AG04450 (cell line): ENCODE data around the gene TTC28. TPM values are rescaled to one million over a fixed set of nuclear protein-coding genes. Genes with fewer than 3 reads are reported as not detected.

Source experiments
- CTCF ChIA-PET: fragments of 300-600, 350-600 bp; formaldehyde crosslinking; extraction: SDS; loops from one replicate; lab custom pipeline; 2022; ENCODE audit warnings: antibody characterized with exemption, inconsistent platforms; lab: Charles Lee
- POLR2A ChIA-PET: fragments of 350-600 bp; formaldehyde crosslinking; extraction: SDS; loops from one replicate; lab custom pipeline; 2021; ENCODE audit warnings: antibody characterized with exemption, inconsistent platforms; lab: Yijun Ruan, JAX
- DNase-seq: peaks from one replicate; pipeline ENCODE4 v3.0.0-alpha.2; 2011; ENCODE audit warnings: low read depth, low spot score
- H3K27ac ChIP-seq: one replicate; pipeline ENCODE4 v1.5.1; 2012; ENCODE audit warnings: low read depth, low read length, control low read depth
- H3K27me3 ChIP-seq: one replicate; pipeline ENCODE4 v1.6.0; 2012; ENCODE audit warnings: low read length; ENCODE audit not compliant: control insufficient read depth, insufficient read depth
- H3K4me3 ChIP-seq: 2 replicates; pipeline ENCODE4 v1.5.1; 2011; ENCODE audit warnings: mild to moderate bottlenecking, low read depth, low read length, control low read depth
- H3K9me3 ChIP-seq: 2 replicates; pipeline ENCODE4 v1.5.1; 2012; ENCODE audit warnings: low read length; ENCODE audit not compliant: control insufficient read depth, insufficient read depth
- CTCF ChIP-seq: IDR thresholded peaks from 2 replicates; pipeline ENCODE4 v1.5.1; 2011; ENCODE audit warnings: low read depth, low read length, control low read depth, inconsistent platforms
- polyA plus RNA-seq: library from polyadenylated mRNA; depleted of rRNA; stranded (reverse); fragments of >200 nt; gene quantifications from 2 replicates; pipeline ENCODE4 v1.2.3, GENCODE V29; 2011

The TTC28 gene
- polyA plus RNA-seq, 1 experiment = 11.2 TPM

DNA sequence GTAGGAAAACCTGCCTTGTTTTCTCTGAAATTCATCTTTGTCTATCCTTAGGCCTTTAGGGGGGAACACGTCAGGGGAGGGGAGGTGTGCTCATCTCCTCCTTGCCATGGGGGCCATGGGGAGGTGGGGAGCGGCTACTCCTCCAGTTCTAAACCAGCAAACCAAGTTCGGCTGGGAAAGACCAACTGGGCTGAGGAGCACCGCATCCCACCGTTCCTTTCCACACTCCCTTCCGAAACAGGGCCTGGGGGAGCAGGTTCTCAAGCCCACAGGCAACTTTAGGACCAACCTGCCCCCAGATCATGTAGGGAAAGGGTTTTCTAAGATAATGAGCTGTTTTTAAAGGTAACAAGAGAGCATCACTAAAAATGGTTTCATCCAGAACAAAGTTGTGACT, 683.1 kb downstream of the TTC28 start:
- no peak for TF ChIP-seq CTCF
- CTCF ChIA-PET = no interaction called here
- no peak overlapping the region for H3K27ac ChIP-seq
- H3K4me3 ChIP-seq = no peak overlapping the region
- H3K27me3 ChIP-seq = no peaks in the 10 kb centered on the region
- H3K9me3 ChIP-seq = no peaks in the 10 kb centered on the region
- POLR2A ChIA-PET = no interaction called here
- DNase-seq = no peak

- H3K27ac ChIP-seq = no peak overlapping the region
- TF ChIP-seq CTCF = no peak
- H3K4me3 ChIP-seq = no peak overlapping the region
- ChIA-PET POLR2A (no interaction called here), CTCF (interaction anchor here (1.1 kb wide), 1 partner anchor 109 kb away, joined by 3 read pairs; no protein-coding TSS in a partner anchor)
- H3K27me3 ChIP-seq = no peaks in the 10 kb centered on the region
- DNase-seq = no peak
- peaks cover under 1% of the 10 kb centered on the region; the same call in 1 of the 2 replicates for H3K9me3 ChIP-seq
These were observed 683.7 kb downstream of the TTC28 start for GRCh38 chr22:27995801-27996528.

DNA sequence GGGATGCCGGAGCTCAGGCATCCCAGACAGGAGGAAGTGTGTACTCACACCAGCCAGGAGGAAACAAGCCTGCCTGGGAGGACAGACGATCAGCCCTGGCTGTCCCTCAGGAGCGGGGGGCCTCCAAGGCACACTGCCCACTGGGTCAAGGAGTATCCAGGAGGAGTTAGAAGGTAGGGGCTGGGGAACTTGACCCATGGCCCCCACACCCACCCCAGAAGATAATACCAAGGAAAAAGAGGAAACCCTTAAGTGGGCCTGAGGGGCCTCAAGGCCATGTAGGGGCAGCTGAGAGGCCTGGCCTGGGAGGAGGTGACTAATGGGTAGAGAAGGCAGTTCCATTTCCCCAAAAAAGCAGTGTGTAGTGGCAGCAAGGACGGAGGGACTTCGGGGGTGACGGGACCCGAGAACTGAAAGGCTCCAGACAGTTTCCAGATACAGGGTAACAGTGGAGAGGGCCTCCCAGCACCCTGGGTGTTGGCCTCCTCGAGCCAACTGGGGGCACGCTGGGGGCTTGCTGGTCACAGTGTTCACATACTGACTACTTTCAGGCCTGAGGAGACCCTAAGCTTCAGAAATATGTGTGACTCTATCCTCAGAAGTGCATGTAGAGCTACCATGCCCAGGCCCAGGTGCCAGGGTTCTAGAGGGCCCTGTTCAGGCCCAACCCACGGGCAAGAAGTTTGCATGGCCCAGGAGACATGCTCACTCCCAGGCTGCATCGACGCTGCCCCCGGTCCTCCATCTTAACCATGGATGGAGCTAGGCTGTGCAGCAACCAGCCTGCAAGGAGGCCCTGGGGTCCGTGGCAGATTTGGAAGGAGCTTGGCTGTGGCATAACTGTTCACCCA, 684.9 kb downstream of the TTC28 start:
- H3K9me3 ChIP-seq = peaks cover 3% of the 10 kb centered on the region; the same call in 1 of the 2 replicates
- POLR2A ChIA-PET = no interaction called here
- no peak overlapping the region for H3K4me3 ChIP-seq
- no peak for TF ChIP-seq CTCF
- no peak for DNase-seq
- no peaks in the 10 kb centered on the region for H3K27me3 ChIP-seq
- no peak overlapping the region for H3K27ac ChIP-seq
- CTCF ChIA-PET = interaction anchor here (0.5 to 1.1 kb wide), 3 partner anchors 12 to 108 kb away, joined by 3 to 4 read pairs (median 3); no protein-coding TSS in a partner anchor

DNA sequence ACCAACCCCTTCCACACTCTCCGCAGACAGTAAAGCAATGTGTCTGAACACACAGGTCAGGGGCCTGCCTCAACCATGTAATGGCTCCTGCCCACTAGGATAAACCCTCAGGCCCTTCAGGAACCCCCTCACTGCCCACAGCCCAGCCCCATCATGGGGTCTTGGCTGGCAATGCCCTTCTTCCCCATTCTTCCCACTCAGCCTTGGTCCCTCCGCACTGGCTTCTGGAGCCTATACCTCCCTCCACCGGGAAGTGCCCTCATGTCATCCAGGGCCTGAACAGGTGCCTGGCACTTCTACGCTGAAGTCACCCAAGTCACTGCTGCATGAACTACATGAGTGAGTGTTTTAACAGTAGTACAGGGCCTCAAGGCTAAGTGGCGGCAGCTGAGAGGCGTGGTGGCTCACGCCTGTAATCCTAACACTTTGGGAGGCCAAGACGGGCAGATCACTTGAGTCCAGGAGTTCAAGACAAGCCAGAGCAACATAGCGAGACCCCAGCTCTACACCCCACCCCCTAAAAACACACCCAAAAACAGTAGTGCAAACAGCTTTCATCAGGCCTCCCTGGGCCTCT, 685.8 kb downstream of the TTC28 start:
- no peak overlapping the region for H3K27ac ChIP-seq
- H3K27me3 ChIP-seq = no peaks in the 10 kb centered on the region
- peaks cover 3% of the 10 kb centered on the region; the same call in 1 of the 2 replicates for H3K9me3 ChIP-seq
- no peak for TF ChIP-seq CTCF
- no peak for DNase-seq
- H3K4me3 ChIP-seq = no peak overlapping the region
- POLR2A ChIA-PET = no interaction called here
- CTCF ChIA-PET = interaction anchor here (1.0 kb wide), 1 partner anchor 12 kb away, joined by 4 read pairs; no protein-coding TSS in a partner anchor
